Stomach (tissue), 9 donors: ENCODE results near the gene TIE1. TPM values are rescaled to one million over a fixed set of nuclear protein-coding genes. Genes with fewer than 3 reads are reported as not detected.
A peak's percentile ranks its signal among the peaks of the same experiment; 100 is the strongest.

Experiments
- DNase-seq, 2 donors: peaks; one replicate each; pipeline versions ENCODE4 v3.0.0 to v3.0.0-alpha.2; 2013 to 2019
- H3K27ac ChIP-seq, 5 donors: fragments of 200-600 bp in 4 of 5; sonication (generic) in 4 of 5; one replicate each; pipeline ENCODE4 v1.5.1; 2013 to 2019; ENCODE audit warnings: mild to moderate bottlenecking in 1 of 5, moderate library complexity in 1 of 5
- H3K27me3 ChIP-seq, 3 donors: fragments of 200-600 bp; sonication (generic); one replicate each; pipeline ENCODE4 v1.5.1; 2017 to 2019; ENCODE audit warnings: mixed run types in 1 of 3
- H3K36me3 ChIP-seq, 4 donors: fragments of 200-600 bp; sonication (generic); 1 replicate in 3 of 4; 2 replicates in 1 of 4; pipeline ENCODE4 v1.5.1; 2016 to 2019
- H3K4me1 ChIP-seq, 4 donors: fragments of 200-600 bp; sonication (generic); one replicate each; pipeline ENCODE4 v1.5.1; 2016 to 2019
- H3K4me3 ChIP-seq, 4 donors: fragments of 200-600 bp; sonication (generic) in 3 of 4; one replicate each; pipeline ENCODE4 v1.5.1; 2016 to 2019; ENCODE audit warnings: mild to moderate bottlenecking in 1 of 4
- H3K9me3 ChIP-seq, 4 donors: fragments of 200-600 bp; sonication (generic); one replicate each; pipeline ENCODE4 v1.5.1; 2016 to 2019
- EP300 ChIP-seq: sonication (generic); formaldehyde crosslinking; IDR thresholded peaks from one replicate; pipeline ENCODE4 v1.6.1; 2017; ENCODE audit warnings: antibody characterized with exemption
- POLR2A ChIP-seq, 4 donors: fragments of 450-650 bp; IDR thresholded peaks; one replicate each; pipeline ENCODE4 v1.6.1; 2016; ENCODE audit warnings: antibody characterized with exemption in 4 of 4, control low read depth in 2 of 4, mild to moderate bottlenecking in 1 of 4, moderate library complexity in 1 of 4
- POLR2AphosphoS5 ChIP-seq, 3 donors: sonication (generic); formaldehyde crosslinking; IDR thresholded peaks; one replicate each; pipeline ENCODE4 v1.6.1; 2016; ENCODE audit warnings: antibody characterized with exemption in 3 of 3
- WGBS, 5 donors: extraction: QIAGEN DNeasy Blood & Tissue Kit in 3 of 5; methylation state at CpG; one replicate each; pipeline versions ENCODE4 v1.1.5 to v1.1.7; 2013 to 2018; 5-methylcytosine and 5-hydroxymethylcytosine counted together
- intact Hi-C: fragments of 100-400 bp; cut with DNase I; formaldehyde crosslinking; loops from one replicate; pipeline ENCODE4 v1.15.1; 2023; ENCODE audit warnings: low total_unique reads
- polyA plus RNA-seq, 3 donors: library from polyadenylated mRNA; stranded (reverse); fragments of 200-250 nt; gene quantifications; one replicate each; pipeline ENCODE4 v1.2.3, GENCODE V29; 2013
- total RNA-seq, 5 donors: library from RNA; depleted of rRNA; stranded (reverse); fragments of >200 nt; gene quantifications; one replicate each; pipeline versions ENCODE4 v1.1.0 to v1.2.3, GENCODE V29; 2014 to 2016
- TF ChIP-seq, protein P1 (sequence below), 7 experiments: fragments of 450-650 bp in 4 of 7; fragments of 200-600 bp in 3 of 7; sonication (generic) in 3 of 7; IDR thresholded peaks; one replicate each; pipeline ENCODE4 v1.5.1; 2016 to 2019; ENCODE audit warnings: antibody characterized with exemption in 7 of 7, control low read depth in 2 of 7, mild to moderate bottlenecking in 1 of 7
- donor health status: healthy with polysubstance abuse.
- donor health status: Bipolar disorder and iron deficiency.
- donor health status: healthy.

Gene TIE1
- total and polyA plus RNA-seq, 8 donors = 2.1 to 36.2 (median 13.8) TPM; not detected in 1

DNA sequence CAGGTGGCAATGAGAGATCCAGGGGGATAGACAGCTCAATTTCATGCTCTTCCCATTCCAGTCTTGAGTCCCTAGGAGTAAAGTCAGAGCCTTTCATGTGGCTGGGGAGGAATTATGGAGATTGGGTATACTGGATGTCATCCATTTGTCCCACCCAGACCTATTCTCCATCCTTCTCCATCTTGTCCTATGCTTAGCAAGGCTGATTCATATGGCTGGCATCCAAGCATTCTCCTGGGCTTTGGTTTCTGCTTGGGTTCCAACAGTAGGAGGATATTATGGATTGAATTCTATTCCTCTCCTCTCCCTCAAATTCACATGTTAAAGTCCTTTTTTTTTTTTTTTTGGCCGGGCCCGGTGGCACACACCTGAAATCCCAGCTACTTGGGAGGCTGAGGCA, 54.2 kb downstream of the TIE1 start:
- Histone ChIP-seq H3K4me3 (no peak overlapping the region), H3K27ac (no peak overlapping the region), H3K9me3 (no peaks in the 10 kb centered on the region), H3K36me3 (peaks cover 0 to 1% (median 0%) of the 10 kb centered on the region in 4 donors), H3K27me3 (no peaks in the 10 kb centered on the region), H3K4me1 (peaks cover 7 to 29% (median 24%) of the 10 kb centered on the region in 4 donors)
- WGBS, 5 donors = 85 to 100% (median 100%) methylated on average over 2 of the region's 2 CpGs
- TF ChIP-seq POLR2A (IDR thresholded peaks at IDR 0.05) = no peak
- no peak for TF ChIP-seq EP300
- TF ChIP-seq, protein P1, sequence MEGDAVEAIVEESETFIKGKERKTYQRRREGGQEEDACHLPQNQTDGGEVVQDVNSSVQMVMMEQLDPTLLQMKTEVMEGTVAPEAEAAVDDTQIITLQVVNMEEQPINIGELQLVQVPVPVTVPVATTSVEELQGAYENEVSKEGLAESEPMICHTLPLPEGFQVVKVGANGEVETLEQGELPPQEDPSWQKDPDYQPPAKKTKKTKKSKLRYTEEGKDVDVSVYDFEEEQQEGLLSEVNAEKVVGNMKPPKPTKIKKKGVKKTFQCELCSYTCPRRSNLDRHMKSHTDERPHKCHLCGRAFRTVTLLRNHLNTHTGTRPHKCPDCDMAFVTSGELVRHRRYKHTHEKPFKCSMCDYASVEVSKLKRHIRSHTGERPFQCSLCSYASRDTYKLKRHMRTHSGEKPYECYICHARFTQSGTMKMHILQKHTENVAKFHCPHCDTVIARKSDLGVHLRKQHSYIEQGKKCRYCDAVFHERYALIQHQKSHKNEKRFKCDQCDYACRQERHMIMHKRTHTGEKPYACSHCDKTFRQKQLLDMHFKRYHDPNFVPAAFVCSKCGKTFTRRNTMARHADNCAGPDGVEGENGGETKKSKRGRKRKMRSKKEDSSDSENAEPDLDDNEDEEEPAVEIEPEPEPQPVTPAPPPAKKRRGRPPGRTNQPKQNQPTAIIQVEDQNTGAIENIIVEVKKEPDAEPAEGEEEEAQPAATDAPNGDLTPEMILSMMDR (IDR thresholded peaks at IDR 0.05) = no peak
- intact Hi-C loops = no loop called here
- DNase-seq = no peak

DNA sequence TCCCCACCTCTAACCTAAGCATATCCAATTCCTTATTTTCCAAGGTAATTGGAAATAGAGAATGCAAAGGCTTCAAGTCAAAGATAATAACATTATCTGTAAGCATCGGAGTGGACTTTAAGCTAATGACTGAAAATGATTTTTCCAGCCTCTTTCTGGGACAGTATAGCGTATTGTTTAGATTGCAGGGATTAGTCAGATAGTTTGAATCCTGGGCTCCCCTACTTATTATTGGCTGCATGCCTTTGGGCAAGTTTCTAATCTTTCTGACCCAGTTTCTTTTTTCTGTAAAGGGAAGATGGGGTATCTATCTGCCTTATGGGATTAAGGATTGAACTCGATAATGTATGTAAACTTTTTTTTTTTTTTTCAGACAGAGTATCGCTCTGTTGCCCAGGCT, 56.5 kb downstream of the TIE1 start:
- H3K9me3 ChIP-seq = no peaks in the 10 kb centered on the region
- peaks cover 7 to 24% (median 19%) of the 10 kb centered on the region in 4 donors for H3K36me3 ChIP-seq
- intact Hi-C loops = no loop called here
- no peaks in the 10 kb centered on the region for H3K27me3 ChIP-seq
- peaks cover 6 to 35% (median 23%) of the 10 kb centered on the region in 4 donors for H3K4me1 ChIP-seq
- 75 to 86% (median 79%) methylated on average over 4 of the region's 4 CpGs for WGBS, 5 donors
- H3K27ac ChIP-seq = peak overlapping the region in 1 of 5 donors; percentile 98
- TF ChIP-seq, protein P1 (IDR thresholded peaks at IDR 0.05) = no peak
- TF ChIP-seq POLR2AphosphoS5 (IDR thresholded peaks at IDR 0.05) (no peak), POLR2A (IDR thresholded peaks at IDR 0.05) (no peak), EP300 (no peak)
- no peak for DNase-seq
- H3K4me3 ChIP-seq = no peak overlapping the region

DNA sequence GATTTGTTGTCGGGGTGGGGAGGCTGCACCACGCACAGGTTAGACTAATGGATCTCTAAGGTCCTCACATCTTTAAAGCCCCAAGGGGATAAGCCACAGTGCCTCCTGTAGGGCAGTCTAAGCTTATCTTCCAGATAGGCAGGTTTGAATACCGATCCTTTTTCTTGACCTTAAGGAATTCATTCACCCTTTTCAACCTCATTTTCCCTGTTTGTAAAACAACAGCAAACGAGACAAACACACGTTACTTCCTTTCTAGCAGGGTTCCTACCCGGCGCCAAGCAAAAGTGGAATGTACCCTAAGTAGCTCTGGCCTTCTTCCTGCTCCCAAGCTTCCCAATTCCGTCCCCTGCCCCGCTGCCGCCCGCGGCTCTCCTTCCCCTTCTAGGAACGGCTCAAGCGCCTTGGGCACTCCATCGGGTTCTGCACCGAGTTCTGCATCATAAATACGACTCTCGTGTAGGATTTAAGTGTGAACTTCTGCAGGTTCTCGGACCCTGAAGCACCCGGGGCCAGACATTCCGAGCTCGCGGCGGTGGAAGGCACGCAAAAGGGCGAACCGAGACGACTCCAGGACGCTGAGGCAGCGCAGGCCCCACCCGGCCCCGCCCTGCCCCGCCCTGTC, 57.5 kb downstream of the TIE1 start:
- H3K4me1 ChIP-seq = peaks cover 6 to 41% (median 23%) of the 10 kb centered on the region in 4 donors
- TF ChIP-seq, protein P1 (IDR thresholded peaks at IDR 0.05) = peak in 1 of 7 experiments; percentile 27
- TF ChIP-seq EP300 (no peak), POLR2AphosphoS5 (IDR thresholded peaks at IDR 0.05) (peak in 1 of 3 donors; percentile 46), POLR2A (IDR thresholded peaks at IDR 0.05) (no peak)
- no peaks in the 10 kb centered on the region for H3K9me3 ChIP-seq
- DNase-seq = peak in 1 of 2 donors; percentile 71
- peak overlapping the region; percentile 56 to 70 (median 64) for H3K4me3 ChIP-seq
- H3K36me3 ChIP-seq = peaks cover 17 to 34% (median 29%) of the 10 kb centered on the region in 4 donors
- WGBS, 5 donors = 0 to 1% (median 0%) methylated on average over 15 to 33 of the region's 33 CpGs
- H3K27me3 ChIP-seq = no peaks in the 10 kb centered on the region
- peak overlapping the region; percentile 85 to 98 (median 91) for H3K27ac ChIP-seq
- intact Hi-C loops = no loop called here

DNA sequence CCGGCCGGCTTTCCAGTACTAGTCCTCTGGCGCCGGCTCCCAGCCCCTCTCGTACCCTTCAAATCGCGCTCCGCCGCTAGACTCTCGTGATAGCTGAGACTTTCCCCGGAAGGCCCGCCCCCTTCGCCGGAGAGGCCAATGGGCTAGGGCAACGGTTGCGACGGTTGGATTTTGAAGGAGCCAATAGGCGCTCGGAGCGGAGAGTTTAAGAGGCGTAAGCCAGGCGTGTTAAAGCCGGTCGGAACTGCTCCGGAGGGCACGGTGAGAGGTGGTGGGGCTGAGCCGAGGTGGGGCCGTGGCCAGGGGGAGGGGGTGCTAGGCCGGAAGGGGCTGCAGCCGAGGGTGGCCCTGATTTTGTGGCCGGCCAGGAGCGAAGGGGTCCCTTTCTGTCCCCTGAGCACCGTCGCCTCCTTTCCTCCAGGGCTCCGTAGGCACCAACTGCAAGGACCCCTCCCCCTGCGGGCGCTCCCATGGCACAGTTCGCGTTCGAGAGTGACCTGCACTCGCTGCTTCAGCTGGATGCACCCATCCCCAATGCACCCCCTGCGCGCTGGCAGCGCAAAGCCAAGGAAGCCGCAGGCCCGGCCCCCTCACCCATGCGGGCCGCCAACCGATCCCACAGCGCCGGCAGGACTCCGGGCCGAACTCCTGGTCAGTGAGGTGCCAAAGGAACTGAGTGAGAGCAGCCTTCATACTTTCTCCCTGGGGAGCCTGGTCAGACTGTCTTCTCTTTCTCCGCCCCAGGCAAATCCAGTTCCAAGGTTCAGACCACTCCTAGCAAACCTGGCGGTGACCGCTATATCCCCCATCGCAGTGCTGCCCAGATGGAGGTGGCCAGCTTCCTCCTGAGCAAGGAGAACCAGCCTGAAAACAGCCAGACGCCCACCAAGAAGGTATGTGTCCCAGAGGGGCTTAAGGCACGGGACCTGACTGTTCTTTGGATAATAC, 58.2 kb downstream of the TIE1 start, which contains the start of gene CDC20:
CDC20 (plus strand) TSS at position 236 of the 948 bp plus-strand sequence; CDS start at position 471, 235 bp downstream.
- Histone ChIP-seq H3K4me1 (peaks cover 6 to 49% (median 23%) of the 10 kb centered on the region in 4 donors), H3K4me3 (peak within 1 kb of the TSS; percentile 56 to 70 (median 64)), H3K27ac (peak within 1 kb of the TSS; percentile 85 to 98 (median 91)), H3K36me3 (peaks cover 24 to 42% (median 37%) of the 10 kb centered on the region in 4 donors), H3K27me3 (no peaks in the 10 kb centered on the region), H3K9me3 (no peaks in the 10 kb centered on the region)
- 1 to 4% (median 2%) methylated on average over 19 to 59 of the region's 59 CpGs for WGBS, 5 donors
- TF ChIP-seq POLR2AphosphoS5 (IDR thresholded peaks at IDR 0.05) (peak; percentile 3 to 74 (median 63)), EP300 (no peak)
- DNase-seq = peak; percentile 99 to 100
- intact Hi-C loops = no loop called here
